H1 (cell line): ENCODE results near the gene SLC16A2. TPM values are rescaled to one million over a fixed set of nuclear protein-coding genes. Genes with fewer than 3 reads are reported as not detected.

Experiments
- CTCF ChIA-PET: fragments of 300-600 bp; sonication (Branson Sonifier 250); formaldehyde crosslinking; loops from one replicate; lab custom pipeline; 2021; ENCODE audit not compliant: partially characterized antibody; lab: Charles Lee
- POLR2A ChIA-PET: fragments of 300-600 bp; sonication (Branson Sonifier 250); formaldehyde crosslinking; loops from one replicate; lab custom pipeline; 2021; ENCODE audit warnings: inconsistent platforms; ENCODE audit not compliant: partially characterized antibody; lab: Charles Lee
- DNase-seq, 2 experiments: peaks; one replicate each; pipeline versions ENCODE4 v3.0.0 to v3.0.0-alpha.2; 2010 to 2022; ENCODE audit warnings: low spot score in 2 of 2, low read depth in 1 of 2, mixed read lengths in 1 of 2
- FAIRE-seq: peaks from 2 replicates; lab custom pipeline; 2011; peaks lifted over from hg19 to GRCh38; lab: Jason Lieb, UNC
- H2AFZ ChIP-seq: 2 replicates; pipeline ENCODE4 v1.8.1; 2012; ENCODE audit warnings: low read length, inconsistent platforms
- H2AK5ac ChIP-seq: 2 replicates; pipeline ENCODE4 v1.6.1; 2013; ENCODE audit warnings: low read depth, low read length
- H2BK120ac ChIP-seq: replicated peaks from 2 replicates; pipeline ENCODE3; 2013; ENCODE audit warnings: low read depth, low read length, inconsistent platforms
- H2BK12ac ChIP-seq: 2 replicates; pipeline ENCODE4 v1.6.1; 2013; ENCODE audit warnings: low read depth, low read length
- H2BK15ac ChIP-seq: 2 replicates; pipeline ENCODE4 v1.6.1; 2013; ENCODE audit warnings: low read length
- H2BK20ac ChIP-seq: 2 replicates; pipeline ENCODE4 v1.6.1; 2013; ENCODE audit warnings: low read length
- H2BK5ac ChIP-seq: 2 replicates; pipeline ENCODE4 v1.6.1; 2013; ENCODE audit warnings: low read depth, low read length
- H3K14ac ChIP-seq: 2 replicates; pipeline ENCODE4 v1.6.1; 2013; ENCODE audit warnings: inconsistent platforms; ENCODE audit not compliant: insufficient read length
- H3K18ac ChIP-seq: 2 replicates; pipeline ENCODE4 v1.6.1; 2013; ENCODE audit warnings: low read length; ENCODE audit errors: extremely low read depth
- H3K23ac ChIP-seq: 2 replicates; pipeline ENCODE4 v1.6.1; 2013; ENCODE audit warnings: inconsistent platforms; ENCODE audit not compliant: insufficient read length
- H3K23me2 ChIP-seq: 2 replicates; pipeline ENCODE4 v1.6.1; 2013; ENCODE audit warnings: low read depth, low read length
- H3K27ac ChIP-seq: 2 replicates; pipeline ENCODE4 v1.6.1; 2011; ENCODE audit warnings: low read depth, low read length, inconsistent platforms
- H3K27me3 ChIP-seq, 4 experiments: replicated peaks in 1 of 4; 1 replicate in 1 of 4; 2 replicates in 3 of 4; pipeline versions ENCODE4 v1.6.1 to v1.8.1; 2011 to 2013; ENCODE audit warnings: low read length in 3 of 4, mild to moderate bottlenecking in 3 of 4, inconsistent platforms in 2 of 4, mixed read lengths in 2 of 4, moderate library complexity in 1 of 4; ENCODE audit not compliant: control insufficient read depth in 3 of 4, insufficient read depth in 3 of 4; ENCODE audit errors: extremely low read depth in 1 of 4
- H3K36me3 ChIP-seq, 4 experiments: 2 replicates each; pipeline versions ENCODE4 v1.6.1 to v1.8.1; 2011 to 2013; ENCODE audit warnings: mild to moderate bottlenecking in 4 of 4, low read length in 3 of 4, moderate library complexity in 2 of 4, control low read depth in 1 of 4, inconsistent platforms in 1 of 4; ENCODE audit not compliant: insufficient read depth in 4 of 4, control insufficient read depth in 2 of 4
- H3K4ac ChIP-seq: replicated peaks from 2 replicates; pipeline ENCODE3; 2013; ENCODE audit warnings: low read length, low read depth, mixed read lengths, inconsistent platforms; ENCODE audit not compliant: insufficient read length
- H3K4me1 ChIP-seq, 4 experiments: replicated peaks in 1 of 4; 1 replicate in 1 of 4; 2 replicates in 3 of 4; pipeline versions ENCODE4 v1.6.1 to v1.8.1; 2011 to 2013; ENCODE audit warnings: low read length in 3 of 4, inconsistent platforms in 2 of 4, mixed read lengths in 1 of 4; ENCODE audit not compliant: insufficient read depth in 4 of 4, control insufficient read depth in 3 of 4
- H3K4me2 ChIP-seq, 2 experiments: 2 replicates each; pipeline versions ENCODE4 v1.6.1 to v1.8.1; 2011 to 2013; ENCODE audit warnings: low read depth in 2 of 2, low read length in 2 of 2, control low read depth in 1 of 2, inconsistent platforms in 1 of 2, mild to moderate bottlenecking in 1 of 2; ENCODE audit not compliant: insufficient read depth in 1 of 2
- H3K4me3 ChIP-seq, 4 experiments: fragments of 200-600, 300-600 bp in 1 of 4; sonication (generic), shearing (Covaris generic), sonication (Bioruptor Twin) in 1 of 4; 2 replicates each; pipeline versions ENCODE4 v1.5.1 to v1.8.1; 2011 to 2016; ENCODE audit warnings: low read length in 4 of 4, low read depth in 3 of 4, control low read depth in 2 of 4, inconsistent platforms in 2 of 4, mild to moderate bottlenecking in 2 of 4, mixed read lengths in 1 of 4, moderate library complexity in 1 of 4; ENCODE audit not compliant: insufficient read depth in 2 of 4; ENCODE audit errors: extremely low read depth in 1 of 4
- H3K56ac ChIP-seq: replicated peaks from 2 replicates; pipeline ENCODE3; 2013; ENCODE audit warnings: low read depth, mild to moderate bottlenecking, mixed read lengths, low read length, inconsistent platforms; ENCODE audit not compliant: insufficient read length
- H3K79me1 ChIP-seq: 2 replicates; pipeline ENCODE4 v1.6.1; 2013; ENCODE audit warnings: low read depth, low read length, control low read depth
- H3K79me2 ChIP-seq, 2 experiments: 2 replicates each; pipeline versions ENCODE4 v1.6.1 to v1.8.1; 2012 to 2013; ENCODE audit warnings: low read length in 2 of 2, mild to moderate bottlenecking in 2 of 2, inconsistent platforms in 1 of 2; ENCODE audit not compliant: insufficient read depth in 2 of 2, control insufficient read depth in 1 of 2
- H3K9ac ChIP-seq, 4 experiments: replicated peaks in 1 of 4; 1 replicate in 1 of 4; 2 replicates in 3 of 4; pipeline versions ENCODE4 v1.6.1 to v1.8.1; 2011 to 2013; ENCODE audit warnings: low read depth in 3 of 4, low read length in 3 of 4, control low read depth in 2 of 4, mild to moderate bottlenecking in 2 of 4, moderate library complexity in 2 of 4, inconsistent platforms in 1 of 4; ENCODE audit errors: extremely low read depth in 1 of 4
- H3K9me3 ChIP-seq, 2 experiments: 2 replicates each; pipeline versions ENCODE4 v1.6.1 to v1.8.1; 2012 to 2013; ENCODE audit warnings: mild to moderate bottlenecking in 2 of 2, moderate library complexity in 2 of 2, control low read depth in 1 of 2, inconsistent platforms in 1 of 2, low read depth in 1 of 2, low read length in 1 of 2, mixed read lengths in 1 of 2; ENCODE audit not compliant: insufficient read depth in 2 of 2
- H4K20me1 ChIP-seq, 2 experiments: replicated peaks in 1 of 2; 2 replicates each; pipeline versions ENCODE3 to v1.8.1; 2011 to 2013; ENCODE audit warnings: inconsistent platforms in 2 of 2, low read length in 2 of 2, mild to moderate bottlenecking in 1 of 2; ENCODE audit not compliant: insufficient read depth in 2 of 2, control insufficient read depth in 1 of 2
- H4K5ac ChIP-seq: 2 replicates; pipeline ENCODE4 v1.6.1; 2013; ENCODE audit warnings: low read length, low read depth, mixed read lengths, inconsistent platforms; ENCODE audit not compliant: insufficient read length
- H4K8ac ChIP-seq: 2 replicates; pipeline ENCODE4 v1.8.0; 2013; ENCODE audit warnings: mild to moderate bottlenecking, moderate library complexity, low read length, inconsistent platforms; ENCODE audit not compliant: insufficient read depth; ENCODE audit errors: extremely low read depth
- H4K91ac ChIP-seq: replicated peaks from 2 replicates; pipeline ENCODE3; 2013; ENCODE audit warnings: low read length, mixed read lengths, inconsistent platforms; ENCODE audit not compliant: insufficient read length
- BACH1 ChIP-seq: IDR thresholded peaks from 2 replicates; pipeline ENCODE4 v1.6.1; 2012; ENCODE audit warnings: low read length, improper control_type of control experiment
- KDM1A ChIP-seq: fragments of 200-600, 300-600 bp; sonication (generic); IDR thresholded peaks from 2 replicates; pipeline ENCODE4 v1.7.1; 2016; ENCODE audit warnings: mild to moderate bottlenecking, low read length, borderline replicate concordance
- KDM5A ChIP-seq: fragments of 200-600 bp; IDR thresholded peaks from 2 replicates; pipeline ENCODE4 v1.7.1; 2012; ENCODE audit warnings: mild to moderate bottlenecking, low read length, inconsistent platforms, mixed read lengths
- RAD21 ChIP-seq, 2 experiments: IDR thresholded peaks in 1 of 2; conservative IDR thresholded peaks in 1 of 2; 2 replicates each; pipeline ENCODE4 v1.6.1; 2011; ENCODE audit warnings: low read depth in 2 of 2, low read length in 2 of 2, improper control_type of control experiment in 1 of 2, inconsistent platforms in 1 of 2, mild to moderate bottlenecking in 1 of 2, moderate library complexity in 1 of 2
- RNF2 ChIP-seq: fragments of 200-900, 300-1000 bp; sonication (generic); IDR thresholded peaks from 2 replicates; pipeline ENCODE4 v1.7.1; 2016; ENCODE audit warnings: borderline replicate concordance, low read depth, mild to moderate bottlenecking, antibody characterized with exemption, low read length; ENCODE audit not compliant: poor library complexity, severe bottlenecking; ENCODE audit errors: missing control alignments
- SAP30 ChIP-seq: fragments of 300-600 bp; sonication (generic); IDR thresholded peaks from 2 replicates; pipeline ENCODE4 v1.7.1; 2012; ENCODE audit warnings: low read length, moderate library complexity, mild to moderate bottlenecking, inconsistent platforms; ENCODE audit not compliant: insufficient read depth, insufficient replicate concordance
- SIN3A ChIP-seq, 2 experiments: IDR thresholded peaks in 1 of 2; conservative IDR thresholded peaks in 1 of 2; 2 replicates each; pipeline ENCODE4 v1.6.1; 2011 to 2012; ENCODE audit warnings: low read length in 2 of 2, improper control_type of control experiment in 1 of 2, low read depth in 1 of 2, mild to moderate bottlenecking in 1 of 2
- WGBS, 2 experiments: shearing (Covaris generic) in 1 of 2; methylation state at CpG; one replicate each; pipeline versions ENCODE4 v1.1.6 to v1.1.7; 2013 to 2015; ENCODE audit warnings: low lambda C conversion rate in 2 of 2, mixed read lengths in 2 of 2, inconsistent platforms in 1 of 2, low coverage in 1 of 2, missing lambda C conversion rate in 1 of 2; ENCODE audit not compliant: insufficient replicate concordance in 2 of 2, insufficient coverage in 1 of 2, insufficient read length in 1 of 2; ENCODE audit errors: extremely low coverage in 1 of 2, missing lambda C conversion rate in 1 of 2; 5-methylcytosine and 5-hydroxymethylcytosine counted together
- polyA plus RNA-seq, 7 experiments: library from polyadenylated mRNA; depleted of rRNA in 3 of 7; stranded (reverse) in 5 of 7; unstranded in 2 of 7; fragments of >200 nt in 5 of 7; fragments of 200-250 nt in 2 of 7; gene quantifications; 1 replicate in 5 of 7; 2 replicates in 1 of 7; 4 replicates in 1 of 7; pipeline versions ENCODE4 v1.2.1 to v1.2.3, GENCODE V29; 2011 to 2013; ENCODE audit warnings: missing spikeins in 2 of 7, mixed read lengths in 2 of 7
- total RNA-seq: library from RNA; stranded (reverse); fragmentation: NEBNext Ultra II Directional; extraction: Animal tissue kit (Norgen Biotek cat#: 25700); gene quantifications from 2 replicates; pipeline ENCODE4 v1.2.1, GENCODE V29; 2021

Gene SLC16A2
- total and polyA plus RNA-seq, 2 of the 8 experiments (the other 6 are each of a cell fraction or from before 2014, with no cell fraction given) = 24.4 to 32.2 TPM

DNA sequence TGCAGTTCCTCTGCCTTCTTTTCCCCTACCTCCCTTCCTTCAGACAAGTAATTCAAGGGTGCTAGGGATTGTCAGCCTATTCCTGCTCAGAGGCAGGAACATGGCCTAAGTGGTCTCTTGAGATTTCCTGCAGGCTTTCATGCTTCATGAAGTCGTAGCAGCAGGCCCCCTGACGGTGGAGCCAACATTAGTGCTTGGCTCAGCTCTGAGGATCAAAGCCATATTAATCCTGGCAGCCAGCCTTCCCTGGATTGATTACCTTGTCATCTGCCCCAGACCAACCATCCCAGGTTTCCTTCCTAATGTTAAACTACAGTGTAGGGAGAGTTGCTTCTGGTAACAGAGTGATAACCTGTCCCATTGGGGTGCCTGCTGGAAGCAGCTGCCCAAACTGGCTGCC, 84.1 kb downstream of the SLC16A2 start:
- no peak overlapping the region for H3K4me2 ChIP-seq
- no peak overlapping the region for H2BK5ac ChIP-seq
- H3K18ac ChIP-seq = no peak overlapping the region
- no peak overlapping the region for H3K27ac ChIP-seq
- H2BK120ac ChIP-seq = no peak overlapping the region
- H2BK15ac ChIP-seq = no peak overlapping the region
- no peak overlapping the region for H3K56ac ChIP-seq
- 74% methylated on average over 2 of the region's 2 CpGs; no CpG with 5 or more reads in 1 of the 2 experiments for WGBS, 2 experiments
- no peak overlapping the region for H4K91ac ChIP-seq
- no peak overlapping the region for H4K5ac ChIP-seq
- TF ChIP-seq KDM1A (no peak), SIN3A (conservative IDR thresholded peaks at IDR 0.05 in 1 of 2, IDR thresholded peaks at IDR 0.05 in 1 of 2; ENCODE audit: low read depth in 1 of 2, low read length in 2 of 2) (no peak), KDM5A (no peak), SAP30 (no peak), RNF2 (no peak), RAD21 (IDR thresholded peaks at IDR 0.05 in 1 of 2, conservative IDR thresholded peaks at IDR 0.05 in 1 of 2; ENCODE audit: low read depth in 2 of 2, low read length in 2 of 2) (no peak), BACH1 (no peak)
- TF ChIP-seq, all 59 proteins: peak for 0
- Histone ChIP-seq H3K27me3 (no peaks in the 10 kb centered on the region), H3K9ac (no peak overlapping the region), H3K23me2 (no peaks in the 10 kb centered on the region), H3K9me3 (no peaks in the 10 kb centered on the region), H3K4ac (no peak overlapping the region), H3K79me1 (no peaks in the 10 kb centered on the region), H3K4me3 (no peak overlapping the region), H3K79me2 (no peaks in the 10 kb centered on the region), H2BK20ac (no peak overlapping the region), H2AFZ (no peak overlapping the region), H4K8ac (no peak overlapping the region), H4K20me1 (no peaks in the 10 kb centered on the region), H2AK5ac (no peak overlapping the region), H2BK12ac (no peak overlapping the region), H3K14ac (no peak overlapping the region), H3K4me1 (no peaks in the 10 kb centered on the region), H3K23ac (no peak overlapping the region), H3K36me3 (no peaks in the 10 kb centered on the region)
- FAIRE-seq (no peak), DNase-seq (no peak)
- ChIA-PET POLR2A (no interaction called here), CTCF (interaction anchor here (1.1 kb wide), 1 partner anchor 12 kb away, joined by 4 read pairs; no protein-coding TSS in a partner anchor)
